Left lung (tissue), 10 donors: ENCODE results near the gene FAT2. TPM values are rescaled to one million over a fixed set of nuclear protein-coding genes. Genes with fewer than 3 reads are reported as not detected.

Experiments
- ATAC-seq: fragments of 200-7000 bp; cut with Tn5 transposase; one replicate; pipeline ENCODE4 v1.9.1; 2020; ENCODE audit warnings: moderate library complexity
- DNase-seq, 4 donors: peaks; one replicate each; pipeline ENCODE4 v3.0.0-alpha.2; 2013 to 2020
- H3K27ac ChIP-seq, 2 donors: fragments of 200-600 bp; sonication (generic) in 1 of 2; one replicate each; pipeline versions ENCODE4 v1.5.0 to v1.8.0; 2020 to 2021
- H3K27me3 ChIP-seq, 2 donors: fragments of 200-600 bp; sonication (generic) in 1 of 2; one replicate each; pipeline versions ENCODE4 v1.5.0 to v1.8.0; 2020 to 2021
- H3K36me3 ChIP-seq, 2 donors: fragments of 200-600 bp; sonication (generic) in 1 of 2; one replicate each; pipeline versions ENCODE4 v1.5.0 to v1.8.0; 2020 to 2021
- H3K4me1 ChIP-seq, 2 donors: fragments of 200-600 bp; one replicate each; pipeline ENCODE4 v1.8.0; 2021
- H3K4me3 ChIP-seq, 2 donors: fragments of 200-600 bp; sonication (generic) in 1 of 2; one replicate each; pipeline versions ENCODE4 v1.5.0 to v1.8.0; 2020 to 2021; ENCODE audit warnings: mild to moderate bottlenecking in 1 of 2
- H3K9me3 ChIP-seq, 2 donors: fragments of 200-600 bp; sonication (generic) in 1 of 2; one replicate each; pipeline versions ENCODE4 v1.5.0 to v1.8.0; 2020 to 2021
- CTCF ChIP-seq, 2 donors: fragments of 200-600 bp; sonication (generic) in 1 of 2; IDR thresholded peaks; one replicate each; pipeline versions ENCODE4 v1.5.0 to v1.8.0; 2021; ENCODE audit warnings: antibody characterized with exemption in 2 of 2
- intact Hi-C, 2 donors: fragments of 100-400 bp; cut with DNase I; formaldehyde crosslinking; loops; one replicate each; pipeline versions ENCODE4 v1.11.2 to v1.14.2; 2022
- polyA plus RNA-seq, 6 donors: library from polyadenylated mRNA; unstranded; fragments of 120-200 nt; gene quantifications; one replicate each; pipeline ENCODE4 v1.2.1, GENCODE V29; 2013; ENCODE audit not compliant: insufficient read length in 6 of 6
- total RNA-seq, 2 donors: library from RNA; stranded (reverse); fragmentation: NEBNext Ultra II Directional; extraction: Animal tissue kit (Norgen Biotek cat#: 25700); gene quantifications; one replicate each; pipeline ENCODE4 v1.2.1, GENCODE V29; 2021
- donor health status: DM: no; HTN: yes; CAD: no.
- donor health status: DM: no; HTN: no; CAD: no.

The FAT2 gene
- total and polyA plus RNA-seq, 8 donors: 0.03 to 0.79 (median 0.15) TPM

GRCh38 chr5:151550146-151550545, 41.0 kb downstream of the FAT2 start:
- no peaks in the 10 kb centered on the region for H3K4me1 ChIP-seq
- no peaks in the 10 kb centered on the region for H3K27me3 ChIP-seq
- H3K27ac ChIP-seq: no peak overlapping the region
- H3K4me3 ChIP-seq: no peak overlapping the region
- no peaks in the 10 kb centered on the region for H3K9me3 ChIP-seq
- no peak for DNase-seq
- no peak for ATAC-seq
- intact Hi-C loops: no loop called here
- H3K36me3 ChIP-seq: no peaks in the 10 kb centered on the region
- no peak for TF ChIP-seq CTCF (IDR thresholded peaks at IDR 0.05)

- no peaks in the 10 kb centered on the region for H3K27me3 ChIP-seq
- no peaks in the 10 kb centered on the region for H3K36me3 ChIP-seq
These were observed 41.4 kb downstream of the FAT2 start for GRCh38 chr5:151549713-151550112.

DNA sequence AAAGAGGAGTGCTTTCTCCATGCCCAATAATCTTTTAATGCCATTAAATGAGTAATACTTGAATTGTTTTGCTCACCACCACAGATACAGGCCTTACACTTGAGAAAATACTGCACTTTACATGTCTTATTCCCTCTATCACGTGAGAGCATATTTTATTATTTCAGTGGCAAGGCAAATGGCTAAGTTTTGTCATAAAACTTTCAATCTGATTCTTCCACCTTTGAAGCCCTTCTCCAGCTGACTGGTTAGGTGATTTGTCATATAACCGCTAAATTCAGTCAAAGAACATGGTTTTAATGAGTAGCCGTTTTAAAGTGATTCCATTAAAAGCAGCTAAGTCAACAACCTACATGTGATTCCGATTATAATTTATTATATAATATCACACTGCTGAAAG, 43.8 kb downstream of the FAT2 start:
- H3K36me3 ChIP-seq: no peaks in the 10 kb centered on the region
- no peak for TF ChIP-seq CTCF (IDR thresholded peaks at IDR 0.05)
- ATAC-seq (no peak), DNase-seq (no peak)
- H3K4me1 ChIP-seq: no peaks in the 10 kb centered on the region
- intact Hi-C loops: no loop called here
- H3K9me3 ChIP-seq: no peaks in the 10 kb centered on the region
- no peak overlapping the region for H3K27ac ChIP-seq
- no peaks in the 10 kb centered on the region for H3K27me3 ChIP-seq
- H3K4me3 ChIP-seq: no peak overlapping the region

More at GRCh38 chr5:151549713-151550112, 41.4 kb downstream of the FAT2 start:
- intact Hi-C loops: no loop called here
- Histone ChIP-seq H3K4me3 (no peak overlapping the region), H3K9me3 (no peaks in the 10 kb centered on the region), H3K4me1 (no peaks in the 10 kb centered on the region), H3K27ac (no peak overlapping the region)
- no peak for ATAC-seq
- no peak for DNase-seq
- no peak for TF ChIP-seq CTCF (IDR thresholded peaks at IDR 0.05)

GRCh38 chr5:151541571-151541970, 49.6 kb downstream of the FAT2 start:
- H3K27me3 ChIP-seq: no peaks in the 10 kb centered on the region
- no peak for DNase-seq
- TF ChIP-seq CTCF (IDR thresholded peaks at IDR 0.05): no peak
- no peaks in the 10 kb centered on the region for H3K9me3 ChIP-seq
- H3K36me3 ChIP-seq: no peaks in the 10 kb centered on the region
- no peak overlapping the region for H3K27ac ChIP-seq
- no peak for ATAC-seq
- H3K4me3 ChIP-seq: no peak overlapping the region
- H3K4me1 ChIP-seq: no peaks in the 10 kb centered on the region
- intact Hi-C loops: no loop called here

Other genes starting within 250 kb of the FAT2 start
- not detected for gene SLC36A2, start 243.8 kb downstream of the FAT2 start, total RNA-seq
- under 1 TPM in 5 of 6 donors, not detected in 1; 0.08 to 0.18 (median 0.11) TPM for gene SLC36A2, start 243.8 kb downstream of the FAT2 start, polyA plus RNA-seq
- 10 to 100 TPM; 17.4 to 34.5 TPM for gene SLC36A1, start 143.7 kb downstream of the FAT2 start, total RNA-seq
- 1 to 10 TPM; 4.0 to 6.2 (median 5.0) TPM for gene SLC36A1, start 143.7 kb downstream of the FAT2 start, polyA plus RNA-seq
- gene SPARC, start 95.6 kb upstream of the FAT2 start, total RNA-seq: 1,000 to 10,000 TPM; 1,647 to 5,045 TPM
- gene SPARC, start 95.6 kb upstream of the FAT2 start, polyA plus RNA-seq: 1,000 to 10,000 TPM; 1,757 to 2,413 (median 2,169) TPM
- 10 to 100 TPM; 72.1 to 89.7 TPM for gene ATOX1, start 167.3 kb upstream of the FAT2 start, total RNA-seq
- 10 to 100 TPM; 58.4 to 77.6 (median 71.2) TPM for gene ATOX1, start 167.3 kb upstream of the FAT2 start, polyA plus RNA-seq
- gene G3BP1, start 180.6 kb upstream of the FAT2 start, total RNA-seq: 100 to 1,000 TPM; 150 to 207 TPM
- gene G3BP1, start 180.6 kb upstream of the FAT2 start, polyA plus RNA-seq: 100 to 1,000 TPM; 125 to 152 (median 142) TPM